DMS114 treated with DMSO at 0.1 percent for 48 hours (cell line): ENCODE data around the gene CRYBG2.

Source experiments
- DNase-seq: peaks from one replicate; lab custom pipeline; 2025; ENCODE audit not compliant: unreplicated experiment; lab: John Stamatoyannopoulos, UW

Gene CRYBG2

GRCh38 chr1:26372039-26372438 lies 18.1 kb upstream of the CRYBG2 start:
- DNase-seq = no peak

GRCh38 chr1:26370591-26371382 lies 16.9 kb upstream of the CRYBG2 start:
- no peak for DNase-seq

GRCh38 chr1:26368486-26368885 lies 14.6 kb upstream of the CRYBG2 start:
- no peak for DNase-seq

GRCh38 chr1:26368006-26368405 lies 14.1 kb upstream of the CRYBG2 start:
- DNase-seq = no peak

GRCh38 chr1:26367441-26367840 lies 13.5 kb upstream of the CRYBG2 start:
- DNase-seq = no peak

GRCh38 chr1:26364956-26365355 lies 11.0 kb upstream of the CRYBG2 start:
- no peak for DNase-seq

- peak; percentile 55 for DNase-seq
Observed at GRCh38 chr1:26363549-26364448, 9.9 kb upstream of the CRYBG2 start.

- no peak for DNase-seq
Observed at GRCh38 chr1:26362331-26362730, 8.4 kb upstream of the CRYBG2 start.

GRCh38 chr1:26361605-26362122 lies 7.7 kb upstream of the CRYBG2 start:
- DNase-seq = no peak

- no peak for DNase-seq
Observed at GRCh38 chr1:26360807-26361604, 7.1 kb upstream of the CRYBG2 start.

GRCh38 chr1:26359981-26360806 lies 6.3 kb upstream of the CRYBG2 start:
- DNase-seq = no peak

- no peak for DNase-seq
Observed at GRCh38 chr1:26358411-26359384, 4.8 kb upstream of the CRYBG2 start.

GRCh38 chr1:26357121-26357602 lies 3.2 kb upstream of the CRYBG2 start:
- no peak for DNase-seq

- no peak for DNase-seq
Observed at GRCh38 chr1:26356106-26356505, 2.2 kb upstream of the CRYBG2 start.

- DNase-seq = no peak
Observed at GRCh38 chr1:26354972-26355371, 1.0 kb upstream of the CRYBG2 start.

- no peak for DNase-seq
Observed at GRCh38 chr1:26353210-26353859, 595 bp downstream of the CRYBG2 start.

GRCh38 chr1:26352338-26352679 lies 1.6 kb downstream of the CRYBG2 start:
- no peak for DNase-seq

GRCh38 chr1:26351590-26352337 lies 2.2 kb downstream of the CRYBG2 start:
- DNase-seq = no peak
